NCI-H2196 (cell line): ENCODE results near the gene DISC1.
"Not testable (repeated sequence)": the region's sequence is repeated elsewhere in the genome, so short reads cannot be mapped to it uniquely, and the experiment has no call there.

Experiments used
- DNase-seq: peaks from one replicate; lab custom pipeline; 2025; ENCODE audit not compliant: unreplicated experiment; lab: John Stamatoyannopoulos, UW

Gene DISC1

GRCh38 chr1:231605149-231606100 is 21.2 kb upstream of the DISC1 start:
- no peak for DNase-seq

DNA sequence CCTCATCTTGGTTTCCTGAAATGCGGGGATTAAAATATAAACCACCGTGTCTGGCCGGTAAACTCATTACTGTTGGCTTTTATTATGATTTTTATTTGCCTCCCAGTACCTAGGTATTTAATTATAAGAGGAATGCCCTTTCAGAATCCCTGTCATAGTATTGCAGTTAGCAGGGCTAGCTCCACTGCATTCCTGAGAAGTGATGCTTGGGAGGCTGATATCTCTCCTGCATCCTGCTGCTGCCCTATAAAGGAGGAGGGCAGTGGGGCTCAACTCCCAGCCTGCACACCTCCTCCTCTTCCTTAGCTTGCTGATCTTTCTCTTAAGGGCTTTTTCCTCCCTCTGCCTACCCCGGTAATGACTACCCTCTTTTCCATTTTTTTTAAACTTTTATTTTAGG is 19.9 kb upstream of the DISC1 start:
- no peak for DNase-seq

DNA sequence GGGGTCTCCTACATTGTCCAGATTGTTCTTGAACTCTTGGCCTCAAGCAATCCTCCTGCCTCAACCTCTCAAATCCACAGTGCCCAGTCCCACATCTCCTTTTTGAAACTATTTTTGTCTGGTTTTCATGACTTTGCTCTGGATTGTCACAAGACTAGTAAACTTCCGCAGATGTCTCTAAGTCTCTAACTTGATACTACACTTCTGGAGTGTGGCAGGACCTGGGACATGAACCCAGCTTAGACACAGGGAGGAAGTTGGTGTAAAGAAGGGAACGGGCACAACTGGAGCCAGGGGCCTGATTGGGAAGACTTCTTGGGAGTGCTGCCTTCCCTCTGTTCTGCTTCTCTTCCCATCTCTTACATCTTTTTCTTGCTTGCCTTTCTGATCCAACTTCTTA is 16.2 kb upstream of the DISC1 start:
- DNase-seq: no peak

DNA sequence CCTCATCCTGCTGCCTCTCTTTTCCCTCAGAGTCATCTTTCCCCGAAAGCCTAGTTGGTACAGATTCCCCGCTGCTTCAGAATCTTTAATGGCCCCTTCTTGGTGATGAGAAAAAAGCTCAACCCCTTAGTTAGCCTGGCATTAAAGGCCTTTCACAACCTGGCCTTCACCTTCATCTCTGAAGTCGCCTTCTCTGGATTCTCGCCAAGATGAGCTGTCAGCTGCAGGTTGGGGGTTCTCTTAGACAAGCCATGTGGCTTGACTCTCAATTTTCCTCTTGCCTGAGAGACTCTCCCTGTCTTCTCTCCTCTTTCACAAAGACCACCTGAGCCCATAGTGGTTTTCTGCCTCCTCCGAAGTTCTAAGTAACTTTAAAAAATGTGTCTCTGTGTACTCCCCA is 15.5 kb upstream of the DISC1 start:
- no peak for DNase-seq

- no peak for DNase-seq
Measured at GRCh38 chr1:231611851-231612250, 14.7 kb upstream of the DISC1 start.

GRCh38 chr1:231612393-231613089 is 14.0 kb upstream of the DISC1 start:
- no peak for DNase-seq

DNA sequence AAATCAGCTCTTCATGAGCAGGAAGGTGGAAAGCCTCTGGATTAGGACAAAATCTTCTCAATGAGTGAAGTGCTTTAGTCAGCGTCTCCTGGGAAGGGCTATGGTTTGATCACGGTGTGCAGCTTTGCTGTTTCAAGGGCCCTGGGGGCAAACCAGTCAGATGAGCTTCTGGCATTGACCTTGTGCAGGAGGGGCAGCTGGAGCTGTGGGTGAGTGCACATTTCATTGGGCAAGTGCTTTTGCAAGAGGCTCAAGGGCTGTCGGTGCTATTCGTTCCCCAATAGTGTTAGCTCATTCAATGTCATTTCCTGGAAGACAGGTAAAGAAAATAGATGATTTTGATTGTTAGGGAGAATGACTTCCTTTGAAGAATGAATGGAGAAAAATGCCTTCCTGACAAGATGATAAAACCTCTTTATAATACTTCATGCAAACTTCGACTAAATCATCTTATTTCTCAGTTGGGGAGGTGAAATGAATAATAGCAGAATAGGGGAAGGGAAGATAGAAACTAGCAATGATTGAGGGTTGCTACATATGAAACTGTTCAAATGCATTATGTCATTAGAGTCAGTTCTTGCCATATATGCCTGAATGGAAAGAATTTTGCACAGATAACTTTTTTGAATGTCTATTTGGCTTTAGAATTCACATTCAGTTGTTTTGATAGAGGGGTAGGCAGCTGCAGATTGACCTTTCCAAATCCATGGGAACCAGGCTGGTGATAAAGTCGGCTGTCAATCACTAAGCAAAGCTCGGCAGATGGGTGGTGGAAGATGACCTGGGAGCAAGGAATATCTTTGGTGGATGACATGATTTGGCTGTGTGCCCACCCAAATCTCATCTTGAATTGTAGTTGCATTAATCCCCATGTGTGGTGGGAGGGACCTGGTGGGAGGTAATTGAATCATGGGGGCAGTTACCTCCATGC is 12.9 kb upstream of the DISC1 start:
- DNase-seq: no peak

GRCh38 chr1:231616667-231617066 is 9.9 kb upstream of the DISC1 start:
- no peak for DNase-seq

DNA sequence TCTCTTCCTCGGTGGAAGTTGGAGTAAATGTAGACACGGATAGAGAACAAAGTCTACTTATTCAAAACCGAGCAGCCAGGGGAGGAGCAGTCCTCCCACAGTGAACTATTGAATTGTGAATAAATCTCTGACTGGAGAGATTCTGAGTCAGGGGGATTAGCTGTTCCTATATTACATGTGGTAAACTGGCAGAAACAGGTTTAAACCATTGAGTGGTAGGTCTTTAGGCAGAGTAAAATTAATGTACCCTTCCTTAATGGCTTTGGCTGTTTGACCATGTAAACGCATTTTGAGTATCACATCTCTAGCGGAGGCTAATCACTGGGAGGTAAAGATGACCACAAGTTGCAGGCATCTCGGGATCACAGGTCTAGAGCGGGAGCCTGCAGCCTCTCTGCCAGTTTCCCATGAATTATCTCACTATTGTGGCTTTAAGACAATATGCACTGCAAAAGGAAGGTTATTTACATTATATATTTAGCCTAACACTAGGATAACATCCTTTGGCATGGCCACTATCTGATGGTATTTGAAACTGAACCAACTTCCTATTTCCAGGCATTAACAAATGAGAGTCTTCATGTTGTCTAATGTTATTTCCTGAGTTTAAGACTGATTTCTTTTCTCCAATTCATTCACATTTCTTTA is 7.9 kb upstream of the DISC1 start:
- DNase-seq: no peak

GRCh38 chr1:231619257-231619634 is 7.3 kb upstream of the DISC1 start:
- DNase-seq: no peak

DNA sequence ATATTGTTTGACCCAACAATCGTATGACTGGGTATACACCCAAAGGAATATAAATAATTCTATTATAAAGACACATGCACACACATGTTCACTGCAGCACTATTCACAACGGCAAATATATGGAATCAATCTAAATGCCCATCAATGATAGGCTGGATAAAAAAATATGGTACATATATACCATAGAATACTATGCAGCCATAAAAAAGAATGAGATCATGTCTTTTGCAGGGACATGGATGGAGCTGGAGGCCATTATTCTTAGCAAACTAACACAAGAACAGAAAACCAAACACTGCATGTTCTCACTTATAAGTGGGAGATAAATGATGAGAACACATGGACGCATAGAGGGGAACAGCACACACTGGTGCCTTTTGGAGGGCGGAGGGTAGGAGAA is 1.5 kb upstream of the DISC1 start:
- not testable (repeated sequence) for DNase-seq

- peak; percentile 19 for DNase-seq
Measured at GRCh38 chr1:231625975-231626534, 535 bp upstream of the DISC1 start.

GRCh38 chr1:231626951-231627614 is 493 bp downstream of the DISC1 start:
- no peak for DNase-seq

GRCh38 chr1:231628207-231628876 is 1.8 kb downstream of the DISC1 start:
- DNase-seq: peak; percentile 8

GRCh38 chr1:231629132-231629531 is 2.5 kb downstream of the DISC1 start:
- DNase-seq: no peak

- DNase-seq: no peak
Measured at GRCh38 chr1:231630558-231631205, 4.1 kb downstream of the DISC1 start.

- no peak for DNase-seq
Measured at GRCh38 chr1:231631717-231632116, 5.1 kb downstream of the DISC1 start.

DNA sequence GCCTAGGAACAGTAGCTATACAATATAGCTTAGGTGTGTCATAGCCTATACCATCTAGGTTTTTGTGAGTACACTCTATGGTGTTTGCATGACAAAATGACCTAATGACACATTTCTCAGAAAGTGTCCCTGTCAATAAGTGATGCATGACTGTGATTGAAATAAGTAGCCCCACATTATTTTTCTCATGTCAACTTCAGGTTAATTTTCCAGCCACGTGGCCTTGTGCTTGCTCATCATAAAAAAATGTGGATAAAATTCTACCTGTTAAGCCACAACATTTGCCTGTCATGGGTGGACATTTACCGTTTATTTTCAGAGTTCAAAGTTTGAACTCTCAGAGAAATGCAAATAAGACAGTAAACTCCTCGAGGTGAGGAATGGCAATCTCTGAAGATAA is 5.5 kb downstream of the DISC1 start:
- no peak for DNase-seq
